Gastroesophageal sphincter (tissue), 3 donors: ENCODE measurements around the gene ANKRD55.

Experiments used
- CTCF ChIP-seq, 4 experiments: fragments of 200-600 bp in 2 of 4; fragments of 450-650 bp in 2 of 4; sonication (generic) in 1 of 4; IDR thresholded peaks; one replicate each; pipeline ENCODE4 v1.5.1; 2017 to 2019; ENCODE audit warnings: antibody characterized with exemption in 4 of 4, mild to moderate bottlenecking in 2 of 4, moderate library complexity in 2 of 4
- EP300 ChIP-seq: sonication (generic); formaldehyde crosslinking; IDR thresholded peaks from one replicate; pipeline ENCODE4 v1.6.1; 2017; ENCODE audit warnings: antibody characterized with exemption, mild to moderate bottlenecking

- TF ChIP-seq CTCF (IDR thresholded peaks at IDR 0.05) = no peak
- TF ChIP-seq EP300 = no peak
These were observed 85.4 kb downstream of the ANKRD55 start for GRCh38 chr5:56147659-56148230.
